Endodermal cell (in vitro differentiated cells): ENCODE data around the gene PROX2. TPM values are rescaled to one million over a fixed set of nuclear protein-coding genes. Genes with fewer than 3 reads are reported as not detected.

Experiments
- DNase-seq: peaks from one replicate; pipeline ENCODE4 v3.0.0-alpha.2; 2017
- H3K27ac ChIP-seq: 2 replicates; pipeline ENCODE4 v1.5.1; 2013; ENCODE audit warnings: mild to moderate bottlenecking, low read depth, low read length, moderate library complexity
- H3K27me3 ChIP-seq: 2 replicates; pipeline ENCODE4 v1.6.1; 2013; ENCODE audit warnings: mild to moderate bottlenecking, low read length, moderate library complexity; ENCODE audit not compliant: insufficient read depth, control insufficient read depth, poor library complexity, severe bottlenecking
- H3K36me3 ChIP-seq: 2 replicates; pipeline ENCODE4 v1.7.0; 2013; ENCODE audit warnings: mild to moderate bottlenecking, low read length, moderate library complexity; ENCODE audit not compliant: control insufficient read depth, insufficient read depth
- H3K4me1 ChIP-seq: one replicate; pipeline ENCODE4 v1.7.0; 2013; ENCODE audit warnings: low read length; ENCODE audit not compliant: control insufficient read depth, insufficient read depth
- H3K4me3 ChIP-seq: 2 replicates; pipeline ENCODE4 v1.5.1; 2013; ENCODE audit warnings: mild to moderate bottlenecking, low read length, moderate library complexity
- H3K9ac ChIP-seq: 2 replicates; pipeline ENCODE4 v1.6.1; 2013; ENCODE audit warnings: mild to moderate bottlenecking, low read length, moderate library complexity; ENCODE audit not compliant: poor library complexity, severe bottlenecking; ENCODE audit errors: extremely low read depth
- H3K9me3 ChIP-seq: 2 replicates; pipeline ENCODE4 v1.6.1; 2013; ENCODE audit warnings: mild to moderate bottlenecking, low read length, moderate library complexity; ENCODE audit not compliant: control insufficient read depth
- H3K27ac Mint-ChIP-seq: 2 replicates; pipeline ENCODE4 v1.8.0; 2020; ENCODE audit warnings: mixed read lengths
- H3K27me3 Mint-ChIP-seq: 2 replicates; pipeline ENCODE4 v1.8.0; 2021; ENCODE audit warnings: mild to moderate bottlenecking, mixed read lengths; ENCODE audit not compliant: insufficient read depth
- H3K36me3 Mint-ChIP-seq: 2 replicates; pipeline ENCODE4 v1.8.0; 2020; ENCODE audit warnings: low read depth, mixed read lengths
- H3K4me1 Mint-ChIP-seq: 2 replicates; pipeline ENCODE4 v1.8.0; 2020; ENCODE audit warnings: mixed read lengths
- H3K4me3 Mint-ChIP-seq: 2 replicates; pipeline ENCODE4 v1.8.0; 2020; ENCODE audit warnings: mild to moderate bottlenecking, moderate library complexity, mixed read lengths
- H3K9me3 Mint-ChIP-seq: 2 replicates; pipeline ENCODE4 v1.8.0; 2020; ENCODE audit warnings: mild to moderate bottlenecking, mixed read lengths
- WGBS, 2 experiments: methylation state at CpG; one replicate each; pipeline versions ENCODE4 v1.1.5 to v1.1.7; 2013; ENCODE audit warnings: missing lambda C conversion rate in 2 of 2, mixed read lengths in 1 of 2; ENCODE audit not compliant: insufficient coverage in 1 of 2, insufficient read length in 1 of 2; 5-methylcytosine and 5-hydroxymethylcytosine counted together
- total RNA-seq, 2 donors: library from RNA; stranded (reverse); fragmentation: NEBNext Ultra II Directional in 1 of 2; extraction: Animal tissue kit (Norgen Biotek cat#: 25700) in 1 of 2; gene quantifications; 2 replicates in 1 of 2; 3 replicates in 1 of 2; pipeline ENCODE4 v1.2.1, GENCODE V29; 2021
- TF ChIP-seq, protein P1 (sequence below): fragments of 200-600 bp; sonication (generic); conservative IDR thresholded peaks from 2 replicates; pipeline ENCODE4 v1.5.0; 2021; ENCODE audit warnings: antibody characterized with exemption, mild to moderate bottlenecking

Gene PROX2
- total RNA-seq, 2 donors from 2014 or later: not detected

- Histone ChIP-seq H3K27me3 (peaks cover 3% of the 10 kb centered on the region), H3K4me1 (peaks cover 3% of the 10 kb centered on the region), H3K9me3 (no peaks in the 10 kb centered on the region), H3K36me3 (no peaks in the 10 kb centered on the region), H3K4me3 (no peak overlapping the region), H3K9ac (no peak overlapping the region), H3K27ac (no peak overlapping the region)
- TF ChIP-seq, protein P1, sequence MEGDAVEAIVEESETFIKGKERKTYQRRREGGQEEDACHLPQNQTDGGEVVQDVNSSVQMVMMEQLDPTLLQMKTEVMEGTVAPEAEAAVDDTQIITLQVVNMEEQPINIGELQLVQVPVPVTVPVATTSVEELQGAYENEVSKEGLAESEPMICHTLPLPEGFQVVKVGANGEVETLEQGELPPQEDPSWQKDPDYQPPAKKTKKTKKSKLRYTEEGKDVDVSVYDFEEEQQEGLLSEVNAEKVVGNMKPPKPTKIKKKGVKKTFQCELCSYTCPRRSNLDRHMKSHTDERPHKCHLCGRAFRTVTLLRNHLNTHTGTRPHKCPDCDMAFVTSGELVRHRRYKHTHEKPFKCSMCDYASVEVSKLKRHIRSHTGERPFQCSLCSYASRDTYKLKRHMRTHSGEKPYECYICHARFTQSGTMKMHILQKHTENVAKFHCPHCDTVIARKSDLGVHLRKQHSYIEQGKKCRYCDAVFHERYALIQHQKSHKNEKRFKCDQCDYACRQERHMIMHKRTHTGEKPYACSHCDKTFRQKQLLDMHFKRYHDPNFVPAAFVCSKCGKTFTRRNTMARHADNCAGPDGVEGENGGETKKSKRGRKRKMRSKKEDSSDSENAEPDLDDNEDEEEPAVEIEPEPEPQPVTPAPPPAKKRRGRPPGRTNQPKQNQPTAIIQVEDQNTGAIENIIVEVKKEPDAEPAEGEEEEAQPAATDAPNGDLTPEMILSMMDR: no peak
- H3K36me3 Mint-ChIP-seq: no peaks in the 10 kb centered on the region
- 78 to 85% methylated on average over 3 to 10 of the region's 10 CpGs for WGBS, 2 experiments
- no peaks in the 10 kb centered on the region for H3K9me3 Mint-ChIP-seq
- no peak overlapping the region for H3K27ac Mint-ChIP-seq
- no peak overlapping the region for H3K4me3 Mint-ChIP-seq
- H3K4me1 Mint-ChIP-seq: peaks cover 4% of the 10 kb centered on the region
- H3K27me3 Mint-ChIP-seq: peaks cover 14% of the 10 kb centered on the region
- DNase-seq: no peak
Measured at GRCh38 chr14:74859757-74860552, 16.0 kb downstream of the PROX2 start.

DNA sequence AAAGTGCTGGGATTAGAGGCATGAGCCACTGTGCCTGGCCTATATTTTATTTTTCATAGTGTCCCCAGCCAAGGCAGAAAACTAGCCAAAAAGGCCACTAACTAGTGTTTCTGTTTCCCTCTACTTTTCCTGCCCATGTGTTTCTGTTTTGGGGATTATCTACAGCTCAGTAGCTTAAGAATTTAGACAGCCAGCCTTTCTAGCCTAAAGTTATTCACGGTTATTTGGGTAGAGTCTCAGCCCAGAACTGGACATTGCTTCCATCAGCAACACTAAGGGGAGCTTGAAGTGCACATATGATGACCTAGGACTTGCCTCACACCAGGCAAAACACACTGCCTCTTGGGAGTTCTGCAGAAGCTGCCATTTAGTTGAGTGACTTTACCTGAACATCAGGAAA, 17.9 kb downstream of the PROX2 start:
- H3K4me1 Mint-ChIP-seq: peaks cover 15% of the 10 kb centered on the region
- peaks cover 3% of the 10 kb centered on the region for H3K27me3 ChIP-seq
- H3K9me3 ChIP-seq: no peaks in the 10 kb centered on the region
- peaks cover 12% of the 10 kb centered on the region for H3K4me1 ChIP-seq
- H3K27me3 Mint-ChIP-seq: peaks cover 11% of the 10 kb centered on the region
- H3K9me3 Mint-ChIP-seq: no peaks in the 10 kb centered on the region
- no peak overlapping the region for H3K9ac ChIP-seq
- no peak overlapping the region for H3K4me3 ChIP-seq
- H3K4me3 Mint-ChIP-seq: no peak overlapping the region
- H3K27ac ChIP-seq: no peak overlapping the region
- no peak overlapping the region for H3K27ac Mint-ChIP-seq
- TF ChIP-seq, protein P1: no peak
- H3K36me3 Mint-ChIP-seq: no peaks in the 10 kb centered on the region
- WGBS, 2 experiments: 86 to 94% methylated on average over 1 of the region's 1 CpG
- no peak for DNase-seq
- no peaks in the 10 kb centered on the region for H3K36me3 ChIP-seq

- DNase-seq: no peak
- H3K27ac Mint-ChIP-seq: no peak overlapping the region
- TF ChIP-seq, protein P1: no peak
- H3K9ac ChIP-seq: no peak overlapping the region
- no peaks in the 10 kb centered on the region for H3K36me3 Mint-ChIP-seq
- H3K27me3 Mint-ChIP-seq: peaks cover 8% of the 10 kb centered on the region
- H3K4me1 ChIP-seq: peaks cover 12% of the 10 kb centered on the region
- WGBS, 2 experiments: 95 to 100% methylated on average over 1 of the region's 1 CpG
- H3K27me3 ChIP-seq: peaks cover 3% of the 10 kb centered on the region
- H3K9me3 Mint-ChIP-seq: no peaks in the 10 kb centered on the region
- H3K4me3 Mint-ChIP-seq: no peak overlapping the region
- no peaks in the 10 kb centered on the region for H3K9me3 ChIP-seq
- H3K27ac ChIP-seq: no peak overlapping the region
- H3K4me3 ChIP-seq: no peak overlapping the region
- no peaks in the 10 kb centered on the region for H3K36me3 ChIP-seq
- peaks cover 15% of the 10 kb centered on the region for H3K4me1 Mint-ChIP-seq
Measured at GRCh38 chr14:74856366-74856765, 19.6 kb downstream of the PROX2 start.
